Vagina (tissue), 2 donors: Measurements from ENCODE around the gene GALNT9.

Experiments
- CTCF ChIP-seq, 3 experiments: fragments of 450-650 bp in 2 of 3; fragments of 200-600 bp in 1 of 3; sonication (generic) in 1 of 3; IDR thresholded peaks; one replicate each; pipeline ENCODE4 v1.5.1; 2017 to 2019; ENCODE audit warnings: antibody characterized with exemption in 3 of 3, mild to moderate bottlenecking in 2 of 3, moderate library complexity in 2 of 3
- POLR2A ChIP-seq, 2 donors: fragments of 450-650 bp; IDR thresholded peaks; one replicate each; pipeline ENCODE4 v1.6.1; 2017; ENCODE audit warnings: antibody characterized with exemption in 2 of 2, mild to moderate bottlenecking in 2 of 2, moderate library complexity in 2 of 2
- POLR2AphosphoS5 ChIP-seq, 2 donors: sonication (generic); formaldehyde crosslinking; IDR thresholded peaks; one replicate each; pipeline ENCODE4 v1.9.0; 2017; ENCODE audit warnings: antibody characterized with exemption in 2 of 2, mild to moderate bottlenecking in 2 of 2, low read depth in 1 of 2; ENCODE audit not compliant: insufficient read depth in 1 of 2

- TF ChIP-seq CTCF (IDR thresholded peaks at IDR 0.05), result no peak
- TF ChIP-seq POLR2AphosphoS5 (IDR thresholded peaks at IDR 0.05; ENCODE audit: insufficient read depth in 1 of 2, low read depth in 1 of 2), result no peak
- no peak for TF ChIP-seq POLR2A (IDR thresholded peaks at IDR 0.05)
Measured at GRCh38 chr12:132218527-132218875, 110.9 kb downstream of the GALNT9 start.
